ENCODE data around the gene GUCY1A1.

GRCh38 chr4:155763551-155763950 lies 96.9 kb downstream of the GUCY1A1 start:
- TF ChIP-seq EZH2 (optimal IDR thresholded peaks at IDR 0.05; ENCODE audit: low read depth, low read length) (no peak), CTCF (IDR thresholded peaks at IDR 0.05; ENCODE audit: low read length) (no peak), EZH2phosphoT487 (IDR thresholded peaks at IDR 0.05; ENCODE audit: low read length) (no peak)
